Stimulated activated CD8-positive, alpha-beta memory T cell treated with anti-CD3 and anti-CD28 coated beads, Interleukin-15, amount 100 ng/mL, for 24 hours (primary cell): ENCODE results near the gene HSFX2.
"Not testable (repeated sequence)": the region's sequence is repeated elsewhere in the genome, so short reads cannot be mapped to it uniquely, and the experiment has no call there.

Experiments used
- DNase-seq: peaks from one replicate; pipeline ENCODE4 v3.0.0-alpha.2; 2020; ENCODE audit warnings: low read depth

The HSFX2 gene, protein sequence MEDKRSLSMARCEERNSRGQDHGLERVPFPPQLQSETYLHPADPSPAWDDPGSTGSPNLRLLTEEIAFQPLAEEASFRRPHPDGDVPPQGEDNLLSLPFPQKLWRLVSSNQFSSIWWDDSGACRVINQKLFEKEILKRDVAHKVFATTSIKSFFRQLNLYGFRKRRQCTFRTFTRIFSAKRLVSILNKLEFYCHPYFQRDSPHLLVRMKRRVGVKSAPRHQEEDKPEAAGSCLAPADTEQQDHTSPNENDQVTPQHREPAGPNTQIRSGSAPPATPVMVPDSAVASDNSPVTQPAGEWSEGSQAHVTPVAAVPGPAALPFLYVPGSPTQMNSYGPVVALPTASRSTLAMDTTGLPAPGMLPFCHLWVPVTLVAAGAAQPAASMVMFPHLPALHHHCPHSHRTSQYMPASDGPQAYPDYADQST

GRCh38 chrX:149595214-149595613, at the start of gene HSFX2:
Gene HSFX2 (minus strand): TSS chrX:149595314. CDS start chrX:149594700, 614 bp downstream.
- not testable (repeated sequence) for DNase-seq

DNA sequence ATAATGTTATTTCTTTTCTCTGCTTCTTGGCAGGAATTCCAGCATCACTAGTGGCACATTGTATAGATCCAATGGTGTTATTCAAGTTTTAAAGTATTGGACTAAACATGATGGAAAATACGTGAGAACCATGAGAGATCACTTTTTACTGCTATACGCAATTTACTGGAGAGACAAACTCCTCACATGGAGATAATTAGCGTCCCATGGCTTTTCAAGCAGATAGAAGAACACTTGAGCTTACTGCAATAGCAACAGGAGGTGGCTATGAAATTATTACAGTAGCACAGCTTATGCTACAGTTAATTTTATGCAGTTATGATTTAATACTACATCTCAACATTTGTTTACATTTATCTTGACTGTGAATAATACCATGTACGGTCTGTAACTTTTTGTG, 48.4 kb upstream of the HSFX2 start:
- DNase-seq = no peak

DNA sequence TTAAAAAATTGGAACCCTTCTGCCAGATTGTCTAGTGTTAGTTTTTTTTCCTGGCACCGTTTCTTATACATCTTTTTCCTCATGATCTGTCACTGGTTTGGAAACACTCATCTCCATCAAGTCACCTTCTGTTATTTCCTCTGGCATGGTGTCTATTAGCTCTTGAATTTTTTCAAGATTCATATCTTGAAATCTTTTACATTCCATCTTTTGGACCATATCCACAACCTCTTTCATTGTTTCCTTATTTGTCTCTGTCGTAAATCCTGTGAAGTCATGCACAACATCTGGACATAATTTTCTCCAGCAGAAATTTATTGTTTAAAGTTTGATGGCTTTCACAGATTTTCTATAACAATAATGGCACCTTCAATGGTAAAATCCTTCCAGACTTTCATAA, 46.7 kb upstream of the HSFX2 start:
- DNase-seq = no peak

GRCh38 chrX:149641432-149641831, 46.3 kb upstream of the HSFX2 start:
- no peak for DNase-seq

- no peak for DNase-seq
Measured at GRCh38 chrX:149639568-149639967, 44.5 kb upstream of the HSFX2 start.

GRCh38 chrX:149638860-149639259, 43.7 kb upstream of the HSFX2 start:
- no peak for DNase-seq

DNA sequence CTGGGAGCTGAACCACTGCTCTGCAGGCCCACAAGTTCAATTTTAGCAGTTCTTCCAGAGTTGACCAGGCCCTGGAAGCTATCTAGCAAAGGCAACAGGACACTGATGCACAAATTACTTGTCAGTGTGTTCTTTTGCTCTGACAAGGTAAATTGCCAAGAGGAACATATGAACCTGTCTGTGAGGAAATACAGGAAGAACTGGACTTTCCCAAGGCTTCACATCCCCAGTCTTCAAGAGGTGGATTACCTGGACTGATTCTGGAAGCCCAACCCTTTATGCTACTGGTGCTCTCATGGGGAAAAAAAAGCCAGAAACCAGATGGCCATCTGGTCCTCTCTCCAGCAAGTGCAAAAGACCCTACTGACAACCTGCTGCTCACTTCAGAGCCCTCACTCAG, 38.4 kb upstream of the HSFX2 start:
- DNase-seq = no peak

GRCh38 chrX:149631234-149632165, 36.4 kb upstream of the HSFX2 start, which contains the start of gene TMEM185A:
Gene TMEM185A (minus strand): TSS chrX:149631792. CDS start chrX:149631580, 212 bp downstream.
- DNase-seq = peak; percentile 41

- no peak for DNase-seq
Measured at GRCh38 chrX:149630681-149631233, 35.6 kb upstream of the HSFX2 start.

GRCh38 chrX:149629730-149630387, 34.7 kb upstream of the HSFX2 start:
- no peak for DNase-seq

GRCh38 chrX:149628768-149629167, 33.7 kb upstream of the HSFX2 start:
- no peak for DNase-seq

GRCh38 chrX:149628280-149628679, 33.2 kb upstream of the HSFX2 start:
- no peak for DNase-seq

GRCh38 chrX:149626829-149627228, 31.7 kb upstream of the HSFX2 start:
- not testable (repeated sequence) for DNase-seq

DNA sequence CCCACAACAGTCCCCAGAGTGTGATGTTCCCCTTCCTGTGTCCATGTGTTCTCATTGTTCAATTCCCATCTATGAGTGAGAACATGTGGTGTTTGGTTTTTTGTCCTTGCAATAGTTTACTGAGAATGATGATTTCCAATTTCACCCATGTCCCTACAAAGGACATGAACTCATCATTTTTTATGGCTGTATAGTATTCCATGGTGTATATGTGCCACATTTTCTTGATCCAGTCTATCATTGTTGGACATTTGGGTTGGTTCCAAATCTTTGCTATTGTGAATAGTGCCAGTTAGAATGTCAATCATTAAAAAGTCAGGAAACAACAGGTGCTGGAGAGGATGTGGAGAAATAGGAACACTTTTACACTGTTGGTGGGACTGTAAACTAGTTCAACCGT, 24.5 kb upstream of the HSFX2 start:
- DNase-seq = not testable (repeated sequence)

DNA sequence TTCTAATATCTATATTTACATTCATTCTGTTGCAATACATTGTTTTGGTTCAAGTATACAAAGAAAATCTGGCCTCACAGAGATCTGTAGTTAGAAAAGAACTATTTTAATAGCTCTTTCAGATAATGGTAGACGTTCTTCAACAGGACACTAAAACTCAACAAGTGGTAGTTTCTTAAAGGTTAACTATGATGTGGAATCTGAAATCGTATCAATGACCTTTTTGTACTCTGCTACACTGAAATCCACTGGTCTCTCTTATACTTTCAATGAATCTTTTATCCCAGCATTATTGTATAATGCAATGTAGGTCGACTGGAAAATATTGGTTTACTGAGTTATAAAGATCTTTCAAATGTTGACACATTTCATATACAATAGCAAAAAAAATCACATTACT, 23.8 kb upstream of the HSFX2 start:
- DNase-seq = no peak

DNA sequence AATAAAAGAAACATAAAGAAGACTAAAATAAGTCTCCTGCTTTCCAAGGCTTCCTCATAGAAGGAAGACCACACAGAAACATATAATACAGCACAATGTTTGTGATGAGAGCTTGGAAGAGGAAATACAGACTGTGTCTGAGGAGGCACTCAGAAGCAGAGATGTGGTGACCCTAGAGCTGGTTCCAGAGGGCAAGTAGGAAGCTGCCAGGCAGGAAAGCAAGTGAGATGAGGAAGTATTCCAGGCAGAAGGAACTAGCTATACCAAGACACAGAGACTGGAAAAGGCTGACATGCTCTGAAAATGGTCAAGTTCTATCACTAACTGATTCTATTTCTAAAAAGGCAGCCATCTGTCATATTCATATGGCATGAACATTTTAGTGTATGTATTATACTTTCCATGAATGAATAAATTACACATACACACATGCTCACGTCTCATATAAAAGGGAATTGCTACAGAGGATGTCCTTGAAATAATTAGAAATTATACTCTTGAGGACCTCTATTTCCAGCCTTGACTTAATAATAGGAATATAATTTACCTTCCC, 16.6 kb upstream of the HSFX2 start:
- DNase-seq = no peak

DNA sequence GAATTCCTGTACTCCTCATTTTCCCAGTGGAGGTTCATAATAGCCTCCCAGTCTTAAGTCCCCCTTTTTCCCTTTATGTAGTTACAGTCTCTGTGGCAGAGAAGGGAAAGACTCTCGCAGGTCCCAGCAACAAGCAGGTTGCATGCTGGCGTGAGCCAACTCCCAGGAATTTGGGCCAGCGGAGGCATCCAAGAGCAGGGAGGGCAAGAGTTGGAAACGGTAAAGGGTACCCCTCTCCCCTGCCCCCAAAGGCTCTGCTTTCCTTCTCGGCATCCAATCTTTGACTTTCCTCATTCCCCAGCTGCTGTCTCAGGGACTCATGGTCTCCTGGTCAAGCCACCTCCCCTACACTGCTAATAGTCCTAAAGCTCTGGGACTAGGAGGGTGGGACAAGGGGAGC, 15.4 kb upstream of the HSFX2 start:
- DNase-seq = no peak

DNA sequence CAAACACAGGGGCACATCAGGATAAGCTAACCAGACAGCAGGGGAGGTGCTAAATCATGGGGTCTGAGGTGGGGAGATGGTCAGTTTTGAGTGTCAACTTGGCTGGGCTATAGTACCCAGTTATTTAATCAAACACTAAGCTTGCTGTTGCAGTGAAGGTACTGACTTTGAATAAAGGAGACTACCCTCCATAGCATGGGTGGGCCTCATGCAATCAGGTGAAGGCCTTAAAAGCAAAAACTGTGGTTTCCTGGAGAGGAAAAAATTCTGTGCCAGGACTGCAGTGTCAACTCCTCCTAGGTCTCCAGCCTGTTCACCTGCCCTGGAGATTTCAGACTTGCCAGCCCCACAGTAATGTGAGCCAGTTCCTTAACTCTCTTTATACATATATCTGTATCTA, 12.6 kb upstream of the HSFX2 start:
- no peak for DNase-seq

GRCh38 chrX:149605248-149605885, 10.3 kb upstream of the HSFX2 start:
- DNase-seq = not testable (repeated sequence)

DNA sequence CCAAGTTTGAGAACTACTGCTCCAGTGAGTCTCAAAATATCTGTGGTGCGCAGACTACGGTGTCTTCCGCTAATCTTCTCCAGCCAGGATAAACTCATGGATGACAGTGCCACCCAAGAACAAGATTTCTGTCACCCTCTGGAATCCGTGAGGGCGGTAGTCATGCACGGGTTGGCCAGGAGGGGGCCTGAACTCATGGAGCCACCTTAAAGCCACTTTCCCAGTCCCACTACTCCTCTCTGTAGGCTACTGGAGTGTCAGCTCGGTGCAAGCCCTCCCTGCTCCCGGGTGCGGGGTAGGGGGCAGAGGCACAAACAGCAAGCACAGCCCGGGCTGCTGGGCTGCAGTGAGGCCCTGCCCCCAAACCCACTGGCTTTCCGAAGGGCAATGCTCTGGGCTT, 3.5 kb upstream of the HSFX2 start:
- DNase-seq = not testable (repeated sequence)

GRCh38 chrX:149595943-149596342, 829 bp upstream of the HSFX2 start:
- not testable (repeated sequence) for DNase-seq
